Right lobe of liver (tissue), 6 donors: ENCODE data around the gene EPHA2. TPM values are rescaled to one million over a fixed set of nuclear protein-coding genes. Genes with fewer than 3 reads are reported as not detected.

Source experiments
- ATAC-seq, 4 donors: fragments of 200-7000 bp; cut with Tn5 transposase; one replicate each; pipeline ENCODE4 v1.9.1; 2020; ENCODE audit warnings: mild to moderate bottlenecking in 4 of 4, moderate library complexity in 4 of 4
- DNase-seq, 3 donors: peaks; one replicate each; pipeline ENCODE4 v3.0.0-alpha.2; 2020
- H3K27ac ChIP-seq, 3 donors: fragments of 200-600 bp; one replicate each; pipeline ENCODE4 v1.8.0; 2022
- H3K27me3 ChIP-seq, 2 donors: fragments of 200-600 bp; one replicate each; pipeline ENCODE4 v1.8.0; 2022
- H3K36me3 ChIP-seq, 4 donors: fragments of 200-600 bp; sonication (generic) in 1 of 4; one replicate each; pipeline versions ENCODE4 v1.5.1 to v1.8.0; 2017 to 2022; ENCODE audit warnings: control low read depth in 1 of 4
- H3K4me1 ChIP-seq, 4 donors: fragments of 200-600 bp; sonication (generic) in 1 of 4; one replicate each; pipeline versions ENCODE4 v1.5.1 to v1.8.0; 2017 to 2022; ENCODE audit warnings: control low read depth in 1 of 4
- H3K4me3 ChIP-seq, 3 donors: fragments of 200-600 bp; one replicate each; pipeline ENCODE4 v1.8.0; 2022
- H3K9me3 ChIP-seq, 4 donors: fragments of 200-600 bp; sonication (generic) in 1 of 4; one replicate each; pipeline versions ENCODE4 v1.5.1 to v1.8.0; 2017 to 2022; ENCODE audit warnings: control low read depth in 1 of 4
- CTCF ChIP-seq, 4 donors: fragments of 200-600 bp in 3 of 4; fragments of 450-650 bp in 1 of 4; IDR thresholded peaks; one replicate each; pipeline versions ENCODE4 v1.5.1 to v1.8.0; 2016 to 2022; ENCODE audit warnings: antibody characterized with exemption in 4 of 4, mild to moderate bottlenecking in 2 of 4
- POLR2A ChIP-seq: fragments of 450-650 bp; IDR thresholded peaks from one replicate; pipeline ENCODE4 v1.6.1; 2017; ENCODE audit warnings: antibody characterized with exemption, mild to moderate bottlenecking
- WGBS: methylation state at CpG from one replicate; pipeline ENCODE4 v1.1.6; 2018; ENCODE audit warnings: low coverage, low lambda C conversion rate; ENCODE audit not compliant: insufficient coverage; ENCODE audit errors: missing lambda C conversion rate; 5-methylcytosine and 5-hydroxymethylcytosine counted together
- intact Hi-C, 2 donors: fragments of 100-400 bp; cut with DNase I; formaldehyde crosslinking; loops; one replicate each; pipeline versions ENCODE4 v1.11.2 to v1.14.1; 2022
- total RNA-seq, 6 experiments: library from RNA; depleted of rRNA in 2 of 6; stranded (reverse); fragments of >200 nt in 2 of 6; fragmentation: NEBNext Ultra II Directional in 3 of 6; extraction: Animal tissue kit (Norgen Biotek cat#: 25700) in 3 of 6; gene quantifications; one replicate each; pipeline versions ENCODE4 v1.1.0 to v1.2.4, GENCODE V29; 2016 to 2023
- donor health status: DM: no; HTN: yes; CAD: no.
- donor health status: DM: no; HTN: no; CAD: no.
- donor health status: DM: no; HTN: no; CAD: no.
- donor health status: DM: no; HTN: yes; CAD: no.
- donor health status: DM: no; HTN: yes; CAD: no.

Gene EPHA2
- total RNA-seq, 6 experiments from 2014 or later, result 6.0 to 14.7 (median 10.8) TPM

DNA sequence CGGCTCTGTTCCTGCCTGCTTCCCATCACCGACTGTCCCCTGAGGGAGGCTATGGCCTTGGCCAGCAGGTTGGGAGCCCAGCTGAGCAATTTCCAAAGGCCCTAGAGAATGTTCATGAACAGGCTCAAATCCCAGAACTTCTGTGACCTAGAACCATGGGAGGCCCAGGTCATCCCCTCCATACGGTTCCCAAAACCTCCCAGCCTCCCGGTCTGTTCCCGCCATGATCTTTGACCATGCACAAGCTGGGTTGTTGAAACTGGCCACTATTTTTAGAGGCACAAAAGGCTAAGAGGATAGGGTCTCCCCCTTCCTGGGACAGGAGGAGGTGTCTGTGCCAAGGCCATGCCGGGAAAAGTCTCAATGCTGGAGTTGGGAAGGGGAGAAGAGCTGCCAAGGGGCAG, 27.5 kb downstream of the EPHA2 start:
- no peak for TF ChIP-seq CTCF (IDR thresholded peaks at IDR 0.05)
- TF ChIP-seq POLR2A, result no peak
- 50% methylated on average over 2 of the region's 6 CpGs for WGBS
- H3K36me3 ChIP-seq, result peaks cover 6 to 56% (median 29%) of the 10 kb centered on the region in 4 donors
- ATAC-seq, result no peak
- H3K4me3 ChIP-seq, result no peak overlapping the region
- H3K9me3 ChIP-seq, result no peaks in the 10 kb centered on the region
- no peaks in the 10 kb centered on the region for H3K27me3 ChIP-seq
- no peak overlapping the region for H3K27ac ChIP-seq
- intact Hi-C loops, result no loop called here
- no peaks in the 10 kb centered on the region for H3K4me1 ChIP-seq
- no peak for DNase-seq

DNA sequence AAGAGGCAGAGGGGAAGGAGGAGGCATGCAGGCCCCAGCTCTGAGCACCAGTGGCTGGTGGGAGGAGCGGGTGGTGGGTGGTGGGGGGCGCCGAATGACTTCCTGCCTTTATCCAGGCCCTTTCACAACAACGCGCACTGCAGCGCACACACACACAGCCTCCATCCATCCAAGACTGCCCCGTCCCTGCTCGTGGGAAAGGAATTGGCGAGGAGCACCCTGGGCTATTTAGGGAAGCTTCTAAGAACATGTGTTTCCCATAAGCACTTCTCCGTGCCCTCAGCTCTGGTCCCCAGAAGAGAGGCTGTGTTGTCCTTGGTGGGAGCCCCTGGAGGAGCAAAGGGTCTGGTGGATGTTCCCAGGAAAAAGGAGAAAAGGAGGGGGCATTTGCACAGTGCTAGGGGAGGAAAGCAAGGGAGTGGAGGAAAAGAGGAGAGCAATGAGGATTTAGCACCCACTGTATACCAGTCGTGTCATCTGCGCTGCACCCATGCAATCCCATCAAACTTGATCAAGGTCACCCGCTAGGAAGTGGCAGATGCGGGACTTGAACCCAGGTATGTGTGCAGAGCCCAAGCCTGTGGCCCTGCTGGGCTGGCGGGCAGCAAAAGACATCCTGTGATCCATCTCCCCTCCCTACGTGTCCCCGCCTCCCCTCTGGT, 28.1 kb downstream of the EPHA2 start:
- DNase-seq (no peak), ATAC-seq (peak in 1 of 4 donors; percentile 16)
- no peaks in the 10 kb centered on the region for H3K27me3 ChIP-seq
- WGBS, result 60% methylated on average over 3 of the region's 17 CpGs
- no peaks in the 10 kb centered on the region for H3K9me3 ChIP-seq
- intact Hi-C loops, result no loop called here
- H3K4me1 ChIP-seq, result peaks cover 0 to under 1% (median 0%) of the 10 kb centered on the region in 4 donors
- TF ChIP-seq POLR2A (no peak), CTCF (IDR thresholded peaks at IDR 0.05) (no peak)
- H3K4me3 ChIP-seq, result no peak overlapping the region
- H3K36me3 ChIP-seq, result peaks cover 5 to 52% (median 25%) of the 10 kb centered on the region in 4 donors
- no peak overlapping the region for H3K27ac ChIP-seq

DNA sequence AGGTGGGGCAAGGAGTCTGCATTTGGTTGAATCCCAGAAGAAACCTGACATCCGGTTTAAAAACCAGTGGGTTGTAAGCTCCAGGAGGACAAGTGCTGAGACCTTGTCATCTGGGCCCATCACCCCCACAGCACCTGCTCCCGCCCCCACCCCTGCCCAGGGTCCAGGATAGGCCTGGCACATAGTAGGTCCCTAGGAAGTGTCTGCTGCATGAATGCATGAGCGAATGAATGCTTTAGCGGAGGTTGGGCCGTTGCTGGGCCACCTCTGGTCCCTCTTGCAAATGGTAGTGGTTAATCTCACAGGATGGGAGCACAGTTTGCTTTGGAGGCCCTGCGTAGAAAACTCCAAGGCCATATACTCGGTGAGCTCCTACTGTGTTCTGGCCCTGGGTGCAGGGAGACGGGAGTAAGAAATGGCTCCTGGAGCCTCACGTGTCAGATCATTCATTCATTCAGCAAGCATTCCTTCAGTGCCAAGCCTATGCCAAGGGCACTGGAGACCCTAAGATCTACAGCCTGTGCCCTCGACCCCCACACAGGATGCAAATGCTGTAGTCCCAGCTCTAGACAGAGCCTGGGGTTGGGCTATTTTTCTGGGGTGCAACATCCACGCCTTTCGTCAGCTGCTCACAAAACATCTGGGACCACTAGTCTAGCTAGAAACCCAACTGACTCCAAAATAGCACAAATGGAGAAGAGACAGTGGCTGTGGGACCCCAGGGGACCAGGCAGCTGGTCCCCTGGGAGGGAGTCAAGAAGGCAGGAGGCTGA, 28.9 kb downstream of the EPHA2 start:
- Histone ChIP-seq H3K27ac (no peak overlapping the region), H3K27me3 (no peaks in the 10 kb centered on the region), H3K4me1 (peaks cover 0 to 8% (median 0%) of the 10 kb centered on the region in 4 donors), H3K9me3 (no peaks in the 10 kb centered on the region), H3K36me3 (peaks cover 5 to 49% (median 24%) of the 10 kb centered on the region in 4 donors), H3K4me3 (no peak overlapping the region)
- intact Hi-C loops, result no loop called here
- no peak for DNase-seq
- no peak for ATAC-seq
- 78% methylated on average over 5 of the region's 12 CpGs for WGBS
- TF ChIP-seq POLR2A (no peak), CTCF (IDR thresholded peaks at IDR 0.05) (no peak)

GRCh38 chr1:16126160-16126559, 29.7 kb downstream of the EPHA2 start:
- intact Hi-C loops, result no loop called here
- DNase-seq, result no peak
- H3K27me3 ChIP-seq, result no peaks in the 10 kb centered on the region
- H3K4me1 ChIP-seq, result peaks cover 0 to 15% (median 3%) of the 10 kb centered on the region in 4 donors
- ATAC-seq, result no peak
- no peak overlapping the region for H3K4me3 ChIP-seq
- H3K9me3 ChIP-seq, result no peaks in the 10 kb centered on the region
- TF ChIP-seq CTCF (IDR thresholded peaks at IDR 0.05) (no peak), POLR2A (no peak)
- no peak overlapping the region for H3K27ac ChIP-seq
- 94% methylated on average over 4 of the region's 9 CpGs for WGBS
- peaks cover 5 to 41% (median 21%) of the 10 kb centered on the region in 4 donors for H3K36me3 ChIP-seq
